ENCODE data around the gene SLC26A9.

The SLC26A9 gene

DNA sequence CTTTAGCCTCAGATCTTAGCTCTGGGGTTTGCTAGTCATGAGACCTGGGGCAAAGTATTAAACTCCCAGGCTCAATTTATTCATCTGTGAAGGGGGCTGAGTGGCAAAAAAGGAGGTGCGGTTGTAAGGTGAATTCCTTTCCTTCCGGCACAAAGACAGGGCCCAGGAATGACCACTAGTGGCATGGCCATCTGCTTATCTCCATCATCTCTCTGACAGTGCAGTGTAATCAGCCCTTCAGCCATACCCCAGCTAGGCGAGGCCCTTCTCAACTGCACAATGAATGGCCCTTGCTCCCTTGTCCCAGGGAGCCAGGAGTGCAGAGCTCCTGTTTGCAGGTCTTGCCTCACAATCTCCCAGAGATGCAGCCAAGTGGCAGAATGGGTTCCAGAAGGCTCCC is 5.6 kb upstream of the SLC26A9 start:
- no peak for DNase-seq (ENCODE audit: low read depth, low spot score)

DNA sequence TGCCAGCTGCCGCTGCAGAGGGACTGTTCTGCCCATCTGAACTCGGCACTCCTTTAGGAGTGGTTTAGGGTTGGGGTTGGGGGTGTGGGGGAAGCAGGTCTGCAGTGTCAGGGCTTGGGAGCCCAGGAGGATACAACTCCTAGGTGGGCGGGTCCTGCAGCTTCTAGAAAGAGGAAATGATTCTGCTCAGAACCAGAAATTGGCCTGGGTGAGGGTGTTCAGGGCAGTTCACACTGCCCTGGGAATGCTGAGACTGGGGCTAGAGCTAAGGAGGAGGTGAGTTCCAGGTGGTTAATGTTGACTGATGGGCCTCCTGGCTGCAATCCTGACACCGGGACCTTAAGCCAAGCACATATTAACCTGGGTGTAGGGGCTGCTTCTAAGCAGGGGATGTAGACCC is 4.8 kb upstream of the SLC26A9 start:
- no peak for DNase-seq (ENCODE audit: low read depth, low spot score)

DNA sequence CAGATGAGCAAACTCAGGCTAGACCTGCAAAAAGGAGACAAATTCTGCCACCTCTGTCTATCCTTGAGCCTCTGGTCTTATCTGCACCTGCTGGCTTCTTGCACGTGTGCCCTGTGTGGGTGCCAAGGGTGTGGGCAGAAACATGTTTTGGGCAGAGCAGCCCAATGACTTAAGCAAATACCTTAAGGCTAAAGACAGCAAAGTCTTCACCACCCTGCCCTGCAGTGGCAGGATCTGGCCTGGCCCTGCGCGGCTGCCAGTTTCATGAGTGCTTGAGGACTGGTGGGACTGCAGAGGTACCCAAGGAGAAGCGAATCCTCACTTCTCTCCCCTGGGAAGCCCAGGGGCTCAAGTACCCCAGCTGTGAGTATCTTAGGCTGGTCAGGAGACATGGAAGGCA is 3.8 kb upstream of the SLC26A9 start:
- DNase-seq (ENCODE audit: low read depth, low spot score): no peak

DNA sequence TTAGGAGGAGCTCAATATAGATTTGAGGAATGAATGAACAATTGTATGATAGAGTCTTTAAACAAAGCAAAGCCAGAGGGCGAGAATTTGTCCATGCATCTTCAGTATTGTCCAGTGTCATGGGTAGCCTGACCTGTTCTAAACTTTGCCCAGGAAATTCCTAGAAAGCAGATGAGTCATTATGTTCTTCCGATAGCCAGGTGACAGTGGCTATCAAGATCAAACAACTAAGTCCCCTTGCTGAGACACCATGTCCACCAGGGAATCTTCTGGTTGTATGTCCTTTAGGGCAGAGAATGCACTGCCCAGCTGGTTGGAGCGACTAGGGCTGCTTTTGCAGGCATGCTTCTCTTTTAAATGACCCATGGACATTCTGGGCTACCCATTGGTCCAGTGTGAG is 1.8 kb upstream of the SLC26A9 start:
- no peak for DNase-seq (ENCODE audit: low read depth, low spot score)

DNA sequence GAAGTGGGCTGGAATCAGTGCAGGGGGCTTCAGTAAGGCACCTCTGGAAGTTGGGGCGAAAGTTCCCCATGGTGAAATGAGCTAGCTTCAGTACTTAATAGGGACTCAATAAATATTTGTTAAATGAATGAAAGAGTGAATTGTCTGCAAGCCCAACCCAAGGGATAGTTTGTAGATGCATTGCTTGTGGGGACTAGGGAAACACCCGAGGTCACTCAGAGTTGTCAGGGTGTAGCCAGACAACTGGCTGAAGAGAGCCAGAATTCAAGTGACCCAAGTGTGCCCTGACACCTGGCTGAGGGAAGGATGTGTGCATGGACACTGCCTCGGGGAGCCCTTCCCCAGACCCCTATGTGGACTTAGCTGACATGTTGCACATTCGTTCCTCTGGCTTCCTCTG is 1.3 kb upstream of the SLC26A9 start:
- no peak for DNase-seq (ENCODE audit: low read depth, low spot score)

DNA sequence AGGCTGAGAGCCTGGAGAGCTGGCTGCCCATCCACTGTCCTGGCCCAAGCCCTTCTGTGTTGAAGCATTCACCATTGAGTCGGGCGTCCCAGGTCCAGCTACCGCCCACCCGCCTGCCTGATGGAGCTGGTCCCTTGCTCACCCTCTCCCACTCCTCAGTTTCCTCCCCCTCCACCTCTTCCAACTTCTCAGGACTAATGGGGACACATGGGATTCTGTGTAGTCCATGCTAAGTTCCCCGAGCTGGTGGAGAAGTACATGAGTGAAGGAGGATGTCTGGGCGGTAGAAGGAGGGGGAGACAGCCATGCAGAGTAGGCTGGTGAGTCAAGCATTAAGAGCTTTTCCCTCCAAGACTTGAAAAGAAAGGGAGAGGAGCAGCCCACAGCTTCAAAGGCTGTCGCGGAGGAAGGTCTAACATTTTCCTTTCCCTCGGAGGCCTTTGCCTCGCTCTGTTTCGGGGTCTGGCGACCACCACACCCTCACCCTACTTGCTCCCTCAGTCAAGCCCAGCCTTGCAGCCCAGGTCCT is 561 bp downstream of the SLC26A9 start:
- no peak for DNase-seq (ENCODE audit: low read depth, low spot score)

DNA sequence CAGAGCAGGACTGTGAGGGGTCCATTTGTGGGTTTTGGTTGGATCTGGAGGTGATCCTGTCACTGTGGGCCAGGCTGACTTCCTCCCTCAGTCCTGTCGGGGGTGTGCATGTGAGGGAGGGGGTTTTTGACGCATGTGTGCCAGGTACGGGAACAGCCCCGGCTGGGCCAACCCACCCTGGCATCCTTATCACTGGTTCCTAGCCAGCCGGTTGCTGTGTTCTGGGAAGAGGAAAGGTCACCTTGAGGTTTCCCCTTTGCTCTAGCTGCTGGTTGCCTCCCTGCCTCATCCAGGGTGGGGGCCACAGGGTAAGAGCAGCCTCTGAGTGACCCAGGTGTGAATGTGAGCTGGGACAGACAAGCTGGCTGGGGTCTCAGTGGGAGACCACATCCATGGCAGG is 2.5 kb downstream of the SLC26A9 start:
- no peak for DNase-seq (ENCODE audit: low read depth, low spot score)

DNA sequence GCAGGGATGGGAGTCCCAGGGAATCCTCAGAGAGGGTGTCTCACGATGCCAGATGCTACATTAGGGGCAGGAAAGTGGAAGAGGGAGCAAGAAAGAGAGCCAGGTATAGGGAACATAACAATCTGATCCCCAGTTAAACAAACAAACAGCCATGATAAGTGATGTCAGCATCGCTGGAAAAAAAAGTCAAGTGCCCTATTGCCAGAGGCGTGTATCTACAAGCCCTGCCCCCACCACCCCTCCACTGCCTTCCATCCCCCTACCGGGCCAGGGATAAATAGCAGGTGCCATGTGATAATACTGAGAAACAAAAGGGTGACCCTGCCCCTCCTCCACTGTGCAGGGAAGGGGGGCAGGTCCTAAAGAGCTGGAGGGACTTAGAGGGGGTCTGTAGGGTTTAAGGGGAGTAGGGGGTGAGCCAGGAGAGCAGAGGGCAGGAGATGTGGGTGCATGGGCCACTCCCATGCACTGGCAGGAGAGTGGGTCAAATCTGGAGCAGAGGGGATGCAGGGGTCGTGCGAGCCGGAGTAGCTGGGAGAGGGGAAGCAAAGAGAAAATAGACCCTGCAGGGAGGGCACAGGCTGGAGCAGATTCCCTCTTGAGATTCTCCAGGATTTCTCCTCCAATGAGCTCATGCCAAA is 3.4 kb downstream of the SLC26A9 start:
- DNase-seq (ENCODE audit: low read depth, low spot score): peak; percentile 65

DNA sequence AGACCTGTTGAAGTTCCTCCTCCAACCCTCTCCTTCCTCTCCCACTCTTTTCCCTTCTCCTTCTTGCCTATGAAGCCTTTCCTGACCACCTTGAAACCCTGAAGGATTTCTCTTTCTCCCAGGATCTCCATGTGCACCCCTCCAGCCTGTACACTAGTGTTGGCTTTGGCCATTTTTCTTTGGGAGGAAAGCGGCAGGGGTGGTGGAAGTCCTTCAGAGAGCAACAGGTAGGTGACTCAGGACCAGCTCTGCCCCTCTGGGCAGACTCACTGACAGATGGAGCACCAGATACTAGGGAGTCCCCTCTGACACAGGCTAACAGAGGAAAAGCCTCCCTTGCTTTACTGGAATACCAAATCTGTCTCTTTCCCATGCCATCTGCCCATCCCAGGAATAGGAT is 4.6 kb downstream of the SLC26A9 start:
- DNase-seq (ENCODE audit: low read depth, low spot score): no peak

DNA sequence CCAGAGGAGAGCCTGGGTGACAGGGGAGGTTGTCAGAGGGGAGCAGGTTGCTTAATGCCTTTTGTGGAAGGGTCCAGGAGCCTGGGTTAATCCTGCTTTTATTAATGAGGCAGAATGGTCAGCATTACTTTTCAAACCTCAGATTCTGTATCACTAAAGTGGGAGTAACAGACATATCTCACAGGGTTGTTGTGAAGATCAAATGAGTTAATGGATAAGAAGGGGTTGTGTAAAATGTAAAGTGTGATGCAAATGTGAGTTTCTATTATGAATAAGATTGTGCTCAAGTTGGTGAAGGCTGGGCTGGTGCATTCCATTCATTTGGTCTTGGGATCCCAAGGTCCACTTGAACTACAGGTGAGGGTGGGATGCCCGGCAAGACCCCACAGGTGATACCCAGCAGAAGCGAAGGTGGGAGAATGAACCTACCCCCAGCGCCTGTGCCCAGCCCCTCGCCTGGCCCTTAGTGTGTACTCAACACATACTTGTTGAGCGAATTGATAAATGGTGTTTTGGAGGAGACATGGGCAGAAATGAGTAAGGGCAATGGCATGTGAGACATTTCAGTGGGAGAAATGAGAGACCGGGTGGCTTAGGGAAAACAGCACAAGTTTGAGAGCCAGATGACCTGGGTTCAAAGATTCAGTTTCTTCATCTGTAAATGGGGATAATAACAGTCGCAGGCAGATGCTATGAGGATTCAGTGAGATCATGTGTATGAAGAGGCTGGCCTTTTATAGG is 6.2 kb downstream of the SLC26A9 start:
- DNase-seq (ENCODE audit: low read depth, low spot score): no peak

DNA sequence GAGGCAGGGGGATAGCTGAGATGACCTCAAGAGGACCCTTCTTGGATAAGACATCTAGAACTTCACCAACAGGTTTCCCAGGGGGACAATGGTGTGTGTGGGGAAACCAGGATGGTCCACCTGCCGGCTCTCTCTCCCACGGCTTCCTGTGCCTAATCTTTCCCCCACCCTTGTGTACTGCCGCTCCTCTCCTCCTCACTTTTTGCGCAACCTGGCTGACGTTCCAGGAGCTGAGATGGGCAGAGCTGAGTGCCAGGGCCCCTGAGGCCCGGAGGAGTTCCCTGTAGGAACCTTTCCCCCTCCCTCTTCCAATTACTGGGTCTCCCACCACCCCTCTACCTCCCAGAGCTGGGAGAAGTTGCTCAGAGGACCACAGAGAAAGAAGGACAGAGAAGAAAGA is 6.9 kb downstream of the SLC26A9 start:
- DNase-seq (ENCODE audit: low read depth, low spot score): no peak

DNA sequence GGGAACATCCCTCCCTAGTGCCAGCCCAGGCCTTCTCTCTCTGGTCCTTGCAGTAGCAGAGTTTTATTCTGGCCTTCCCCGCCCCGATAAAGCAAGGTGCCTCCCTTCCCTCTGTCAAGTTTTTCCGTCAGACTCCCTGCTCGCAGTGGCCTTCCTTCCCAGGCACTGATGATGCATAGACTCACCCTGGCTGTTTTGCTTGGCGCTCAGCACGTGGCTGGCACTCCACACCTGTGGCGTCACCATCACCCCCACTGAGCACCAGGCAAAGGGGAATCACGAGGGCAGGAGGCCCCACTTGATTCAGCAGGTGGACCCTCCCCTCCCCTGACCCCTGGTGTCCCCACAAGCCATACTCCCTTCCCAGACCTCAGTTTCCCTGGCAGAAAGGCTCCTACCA is 7.4 kb downstream of the SLC26A9 start:
- no peak for DNase-seq (ENCODE audit: low read depth, low spot score)

DNA sequence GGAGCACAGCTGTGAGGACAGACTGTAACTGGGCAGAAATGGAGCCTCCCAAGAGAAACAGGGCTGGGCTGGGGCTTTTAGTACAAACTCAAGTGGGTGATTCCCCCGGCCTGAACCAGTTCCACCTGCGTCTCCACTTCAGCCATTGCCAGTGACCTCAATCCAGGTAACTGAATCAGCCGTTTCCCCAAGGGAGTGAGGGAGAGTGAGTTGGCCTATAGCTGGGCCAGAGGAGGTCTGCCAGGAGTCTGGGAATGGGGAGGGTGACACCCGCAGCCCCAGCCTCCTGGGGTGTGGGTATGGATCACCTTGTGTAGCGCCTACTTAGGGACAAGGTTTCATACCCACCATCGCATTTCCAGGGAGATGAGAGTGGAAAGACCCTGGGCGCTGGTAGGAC is 8.5 kb downstream of the SLC26A9 start:
- no peak for DNase-seq (ENCODE audit: low read depth, low spot score)

DNA sequence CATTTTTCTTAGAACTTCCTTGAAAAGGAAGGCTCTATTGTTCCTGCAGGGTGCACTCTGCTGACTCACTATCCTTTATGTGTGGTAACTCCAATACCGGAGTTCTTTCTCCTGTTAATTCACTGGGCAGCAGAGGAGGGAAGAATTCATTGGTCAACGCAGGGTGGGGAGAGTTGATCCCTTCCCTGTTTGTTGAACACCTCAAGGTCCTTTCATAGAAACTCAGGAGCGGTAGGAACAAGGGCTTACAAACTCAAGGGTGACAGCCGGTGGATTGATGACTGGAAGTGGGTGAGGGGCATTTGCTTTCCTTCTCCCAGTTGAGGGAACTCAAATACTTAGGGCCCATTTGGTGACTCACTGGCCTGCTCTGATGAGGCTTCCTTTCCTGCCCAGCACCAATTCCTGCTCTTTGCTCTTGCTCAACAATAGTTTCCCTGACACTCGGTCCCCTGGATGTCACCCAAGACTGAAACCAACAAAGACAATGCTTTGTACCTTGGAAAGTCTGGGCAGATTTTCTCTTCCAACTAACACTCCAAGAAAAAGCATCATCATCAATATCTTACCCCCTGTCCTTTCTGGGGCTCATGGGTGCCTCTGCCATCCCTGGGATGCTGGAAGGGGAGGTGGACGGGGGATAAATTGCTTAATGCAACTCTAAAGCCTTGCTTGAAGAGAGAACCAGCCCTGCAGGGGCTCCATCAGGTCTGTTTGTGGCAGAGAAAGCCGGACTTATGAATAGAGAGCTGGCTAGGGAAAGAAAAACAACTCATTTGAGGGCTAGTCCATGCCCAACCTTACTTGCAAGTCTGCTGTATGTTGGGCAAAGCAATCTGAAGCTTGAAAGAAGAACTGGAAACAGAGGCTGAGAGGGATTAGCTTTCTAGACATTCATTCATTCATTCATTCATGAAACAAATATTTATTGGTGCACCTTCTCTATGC is 9.3 kb downstream of the SLC26A9 start:
- peak; percentile 69 for DNase-seq (ENCODE audit: low read depth, low spot score)

DNA sequence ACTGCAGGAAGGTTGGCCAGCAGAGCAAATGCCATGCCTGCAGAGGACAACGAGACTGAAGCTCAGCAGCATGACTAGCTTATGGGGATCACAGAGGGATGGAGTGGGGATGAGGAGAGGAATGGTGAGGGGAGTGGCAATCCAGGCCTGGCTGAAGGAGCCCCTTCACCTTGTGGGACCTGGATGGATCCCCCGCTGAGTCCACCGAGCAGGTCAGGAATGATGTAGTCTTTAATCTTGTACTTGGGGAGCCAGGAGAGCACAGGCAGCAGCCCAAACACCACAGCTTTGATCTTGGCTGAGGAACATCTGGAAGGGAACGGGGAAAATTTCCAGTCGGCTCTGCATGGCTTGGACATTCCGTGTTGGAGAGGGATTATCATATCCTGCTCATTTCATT is 10.5 kb downstream of the SLC26A9 start:
- DNase-seq (ENCODE audit: low read depth, low spot score): no peak

DNA sequence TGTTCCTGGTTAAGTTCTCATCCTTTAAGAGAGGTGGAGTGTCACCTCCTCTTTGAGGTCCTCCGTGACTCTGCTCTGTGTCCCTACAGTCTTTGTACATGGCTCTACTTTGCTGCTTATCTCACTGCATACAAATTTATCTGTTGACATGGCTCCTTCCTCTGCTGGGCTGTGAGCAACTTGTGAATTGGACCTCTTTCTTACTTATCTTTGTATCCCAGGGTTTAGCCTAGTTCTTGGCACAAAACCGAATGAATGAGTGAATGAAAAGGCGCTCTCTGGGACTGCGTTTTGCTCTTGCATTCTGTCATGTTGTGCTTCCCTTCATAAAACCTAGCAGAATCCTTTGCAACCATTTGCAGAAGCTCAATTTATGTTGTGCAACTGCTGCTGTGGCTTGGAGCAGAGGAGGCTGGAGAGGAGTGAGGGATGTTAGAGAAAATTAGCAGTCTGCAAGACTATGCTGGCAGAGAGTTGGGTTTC is 12.4 kb downstream of the SLC26A9 start:
- no peak for DNase-seq (ENCODE audit: low read depth, low spot score)

DNA sequence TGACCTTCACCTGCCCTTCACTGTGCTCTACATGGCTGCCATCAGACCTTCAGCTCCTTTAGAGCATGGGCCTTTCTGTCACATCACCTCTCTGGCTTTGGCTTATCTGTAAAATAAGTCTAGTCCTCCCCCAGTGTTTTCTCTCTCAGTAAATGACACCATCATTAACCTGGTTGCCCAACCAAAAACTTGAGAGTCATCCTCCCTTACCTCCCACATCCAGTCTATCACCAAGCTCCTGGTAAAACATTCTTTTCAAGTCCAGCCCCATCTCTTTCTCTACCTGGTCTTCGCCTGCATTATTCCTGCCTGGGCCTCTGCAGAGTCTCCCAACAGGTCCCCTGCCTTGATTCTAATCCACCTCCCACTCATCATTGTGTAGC is 13.1 kb downstream of the SLC26A9 start:
- DNase-seq (ENCODE audit: low read depth, low spot score): no peak

DNA sequence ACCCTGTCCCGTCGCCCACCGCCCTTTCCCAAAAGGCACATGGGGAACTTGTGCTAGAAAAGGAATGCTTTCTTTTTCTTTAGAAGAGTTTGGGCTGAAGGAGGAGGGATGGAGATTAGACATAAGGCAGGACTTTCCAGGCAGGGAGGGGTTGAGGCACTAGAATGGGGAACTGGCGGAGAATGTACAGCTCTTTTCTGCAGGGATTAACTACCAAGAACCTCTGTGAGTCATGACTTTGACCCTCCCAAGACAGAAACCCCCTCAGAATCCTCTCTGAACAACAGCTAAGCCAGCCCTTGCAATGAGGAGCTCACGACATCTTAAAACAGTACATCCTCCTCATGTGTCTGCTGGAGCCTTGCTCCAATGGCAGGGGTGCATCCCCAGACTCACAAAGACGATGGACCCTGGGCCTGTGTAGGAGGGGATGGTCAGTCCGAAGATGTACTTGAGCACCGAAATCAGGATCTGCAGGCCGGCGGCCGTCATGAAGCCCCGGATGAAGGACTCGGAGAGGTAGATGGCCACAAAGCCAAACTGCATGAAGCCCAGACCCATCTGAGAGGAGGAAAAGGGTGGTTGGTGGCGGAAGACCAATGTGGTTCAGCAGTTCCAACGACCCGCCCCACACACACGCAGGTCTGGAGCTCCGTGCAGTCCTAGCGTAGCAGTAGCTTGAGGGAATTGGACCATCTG is 13.6 kb downstream of the SLC26A9 start:
- no peak for DNase-seq (ENCODE audit: low read depth, low spot score)

DNA sequence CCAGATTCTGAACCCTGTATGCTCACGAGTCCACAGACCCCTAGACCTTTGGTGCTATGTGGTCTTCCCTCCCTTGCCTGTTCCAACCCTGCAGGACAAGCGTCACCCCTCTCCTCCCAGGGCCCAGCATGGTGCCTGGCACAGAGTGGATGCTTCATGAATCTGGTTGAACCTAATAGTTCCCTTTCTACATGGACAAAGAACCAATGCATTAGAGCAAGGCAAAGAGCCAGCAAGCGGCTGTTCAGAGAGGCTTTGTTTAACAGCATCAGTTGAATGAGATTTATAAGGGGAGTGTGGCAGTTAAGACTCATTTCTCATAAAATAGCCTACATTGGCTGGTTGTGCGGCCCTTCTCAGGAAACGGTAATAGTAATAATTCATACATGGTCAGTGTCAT is 14.9 kb downstream of the SLC26A9 start:
- DNase-seq (ENCODE audit: low read depth, low spot score): no peak

DNA sequence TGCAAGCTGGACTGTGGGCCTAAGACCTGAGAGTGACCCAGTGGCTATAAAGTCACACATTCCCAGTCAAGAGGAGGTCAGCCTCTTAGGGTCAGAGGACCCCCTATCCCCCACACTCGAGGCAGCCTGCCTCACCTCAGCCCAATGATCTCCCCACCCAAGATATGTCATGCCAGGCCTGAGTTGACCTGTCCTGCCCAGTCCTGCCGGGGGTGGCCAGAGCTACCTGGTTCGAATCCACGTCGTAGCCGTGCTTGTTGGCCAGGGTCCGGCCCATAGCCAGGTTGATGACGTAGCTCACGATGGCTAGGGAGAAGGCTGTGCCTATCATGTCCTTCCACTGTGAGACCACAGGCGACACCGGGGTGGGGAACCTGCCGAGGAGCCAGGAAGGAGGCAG is 15.6 kb downstream of the SLC26A9 start:
- DNase-seq (ENCODE audit: low read depth, low spot score): no peak

DNA sequence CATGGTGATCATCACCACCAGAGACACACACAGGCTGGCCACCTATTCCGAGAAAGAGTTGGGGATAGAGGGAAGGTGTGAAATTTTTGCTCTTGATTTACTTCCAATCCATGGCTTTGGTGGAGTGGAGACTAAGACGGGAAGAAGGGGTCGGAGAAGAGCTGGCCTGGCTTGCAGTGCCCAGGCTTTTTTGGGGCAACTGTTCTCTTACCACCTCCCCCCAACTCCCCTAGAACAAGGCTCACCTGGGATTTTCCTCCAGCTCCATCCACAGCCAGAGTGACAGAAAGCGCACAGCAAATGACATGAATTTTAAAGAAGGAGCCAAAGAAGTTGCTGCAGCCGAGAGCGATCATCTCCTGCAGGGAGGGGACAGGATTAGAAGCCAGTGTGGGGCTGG is 16.0 kb downstream of the SLC26A9 start:
- no peak for DNase-seq (ENCODE audit: low read depth, low spot score)

DNA sequence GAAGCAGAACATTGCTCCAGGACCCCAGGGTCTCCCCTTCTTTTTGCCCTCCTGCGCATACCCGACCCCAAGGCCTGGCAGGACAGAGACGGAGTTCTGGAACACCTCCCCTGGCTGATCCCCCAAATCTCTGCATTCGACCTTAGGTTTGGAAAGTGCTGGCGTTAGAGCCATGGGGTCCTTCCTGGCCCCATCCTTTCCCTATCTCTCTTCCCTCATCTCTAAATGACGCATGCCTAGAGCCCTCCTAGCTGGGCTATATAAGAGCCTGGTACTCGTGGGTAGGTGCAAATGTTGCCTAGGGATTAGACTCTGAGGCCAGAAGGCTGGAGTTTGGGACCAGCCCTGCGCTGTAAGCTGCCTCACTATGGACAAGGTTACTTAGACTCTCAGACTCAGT is 16.6 kb downstream of the SLC26A9 start:
- no peak for DNase-seq (ENCODE audit: low read depth, low spot score)
